HCT116 (cell line): ENCODE measurements around the gene CRELD2. TPM values are rescaled to one million over a fixed set of nuclear protein-coding genes. Genes with fewer than 3 reads are reported as not detected.

Experiments used
- ATAC-seq: fragments of 200-7000 bp; cut with Tn5 transposase; 2 replicates; pipeline ENCODE4 v1.9.1; 2020; ENCODE audit warnings: mild to moderate bottlenecking, moderate library complexity
- BruUV-seq: library from RNA; stranded (reverse); fragments of 400-500 nt; replicated peaks from 2 replicates; lab custom pipeline; 2021; lab: Mats Ljungman, UMichigan
- CTCF ChIA-PET: fragments of 300-600 bp; sonication (Branson Sonifier 250); formaldehyde crosslinking; loops from one replicate; lab custom pipeline; 2021; ENCODE audit warnings: antibody characterized with exemption; lab: Charles Lee
- POLR2A ChIA-PET: fragments of 300-600, 350-600 bp; sonication (Branson Sonifier 250); formaldehyde crosslinking; loops from one replicate; lab custom pipeline; 2021; ENCODE audit warnings: antibody characterized with exemption; lab: Charles Lee
- RAD21 ChIA-PET, 2 experiments: fragments of 300-600 bp; sonication (Branson Sonifier 250); formaldehyde crosslinking; loops; one replicate each; lab custom pipeline; 2023; ENCODE audit warnings: low total read pairs in 2 of 2; ENCODE audit not compliant: uncharacterized antibody in 2 of 2, unreplicated experiment in 2 of 2, low non-redundant PET in 1 of 2; lab: Charles Lee
- DNase-seq: peaks from one replicate; pipeline ENCODE4 v3.0.0-alpha.2; 2010; ENCODE audit warnings: low read depth, low spot score
- H2AFZ ChIP-seq: fragments of 200-600 bp; shearing (Covaris generic), sonication (generic); 2 replicates; pipeline ENCODE4 v1.6.1; 2017; ENCODE audit warnings: low read depth, mixed run types, mixed read lengths, antibody characterized with exemption, low read length; ENCODE audit not compliant: poor library complexity, severe bottlenecking
- H3K27ac ChIP-seq: 2 replicates; pipeline ENCODE4 v1.5.1; 2012; ENCODE audit warnings: low read depth, low read length
- H3K27me3 ChIP-seq: fragments of 200-600 bp; sonication (generic); 2 replicates; pipeline ENCODE4 v1.6.1; 2016; ENCODE audit warnings: mixed run types, low read length, mixed read lengths; ENCODE audit not compliant: insufficient read depth
- H3K36me3 ChIP-seq, 2 experiments: fragments of 200-500 bp in 1 of 2; fragments of 200-600 bp in 1 of 2; sonication (Bioruptor generic) in 1 of 2; sonication (generic) in 1 of 2; 2 replicates each; pipeline versions ENCODE4 v1.5.1 to v1.6.1; 2014 to 2016; ENCODE audit warnings: low read length in 2 of 2, inconsistent platforms in 1 of 2, mixed read lengths in 1 of 2, mixed run types in 1 of 2; ENCODE audit not compliant: insufficient read depth in 2 of 2, control insufficient read depth in 1 of 2
- H3K4me1 ChIP-seq, 2 experiments: fragments of 200-600 bp in 1 of 2; sonication (generic) in 1 of 2; 2 replicates each; pipeline versions ENCODE4 v1.5.1 to v1.6.1; 2012 to 2017; ENCODE audit warnings: low read length in 2 of 2, inconsistent platforms in 1 of 2, mild to moderate bottlenecking in 1 of 2, mixed read lengths in 1 of 2, mixed run types in 1 of 2, moderate library complexity in 1 of 2; ENCODE audit not compliant: insufficient read depth in 2 of 2, control insufficient read depth in 1 of 2
- H3K4me2 ChIP-seq: fragments of 200-600 bp; sonication (generic); 2 replicates; pipeline ENCODE4 v1.6.1; 2017; ENCODE audit warnings: mixed run types, low read length, mixed read lengths
- H3K4me3 ChIP-seq, 2 experiments: fragments of 200-600 bp in 1 of 2; sonication (generic) in 1 of 2; replicated peaks in 1 of 2; 2 replicates each; pipeline ENCODE4 v1.5.1; 2011 to 2016; ENCODE audit warnings: low read length in 2 of 2, control low read depth in 1 of 2, low read depth in 1 of 2, mild to moderate bottlenecking in 1 of 2, mixed read lengths in 1 of 2, mixed run types in 1 of 2
- H3K79me2 ChIP-seq: fragments of 200-600 bp; sonication (generic); 2 replicates; pipeline ENCODE4 v1.6.1; 2017; ENCODE audit warnings: mild to moderate bottlenecking, mixed run types, low read length, moderate library complexity, mixed read lengths; ENCODE audit not compliant: insufficient read depth
- H3K9ac ChIP-seq: fragments of 200-600 bp; sonication (generic); 2 replicates; pipeline ENCODE4 v1.6.1; 2016; ENCODE audit warnings: low read length, mixed read lengths
- H3K9me2 ChIP-seq: fragments of 200-600 bp; sonication (generic), shearing (Covaris generic); 2 replicates; pipeline ENCODE4 v1.6.1; 2017; ENCODE audit warnings: mixed run types, mild to moderate bottlenecking, moderate library complexity; ENCODE audit not compliant: insufficient read depth
- H3K9me3 ChIP-seq, 2 experiments: fragments of 200-500 bp in 1 of 2; fragments of 200-600 bp in 1 of 2; sonication (Bioruptor generic) in 1 of 2; sonication (generic) in 1 of 2; 2 replicates each; pipeline ENCODE4 v1.6.1; 2014 to 2017; ENCODE audit warnings: low read length in 2 of 2, mixed read lengths in 2 of 2, inconsistent platforms in 1 of 2, low read depth in 1 of 2, mild to moderate bottlenecking in 1 of 2, mixed run types in 1 of 2, moderate library complexity in 1 of 2; ENCODE audit not compliant: control insufficient read depth in 1 of 2, insufficient read depth in 1 of 2
- H4K20me1 ChIP-seq: fragments of 200-600 bp; sonication (generic), shearing (Covaris generic); 2 replicates; pipeline ENCODE4 v1.6.1; 2017; ENCODE audit warnings: mixed run types, mild to moderate bottlenecking, moderate library complexity; ENCODE audit not compliant: insufficient read depth
- EGR1 ChIP-seq: IDR thresholded peaks from 2 replicates; pipeline ENCODE4 v1.6.1; 2012; ENCODE audit warnings: low read depth
- EZH2phosphoT487 ChIP-seq: fragments of 200-600 bp; IDR thresholded peaks from 2 replicates; pipeline ENCODE4 v1.6.1; 2018; ENCODE audit warnings: antibody characterized with exemption, borderline replicate concordance
- FOSL1 ChIP-seq: IDR thresholded peaks from 2 replicates; pipeline ENCODE4 v1.6.1; 2012; ENCODE audit warnings: low read depth
- JUND ChIP-seq: IDR thresholded peaks from 2 replicates; pipeline ENCODE4 v1.6.1; 2012
- POLR2A ChIP-seq: IDR thresholded peaks from 2 replicates; pipeline ENCODE4 v1.7.0; 2011; ENCODE audit warnings: borderline replicate concordance; ENCODE audit not compliant: insufficient read depth, insufficient read length; ENCODE audit errors: extremely low read depth
- POLR2AphosphoS5 ChIP-seq: IDR thresholded peaks from 2 replicates; pipeline ENCODE4 v1.6.1; 2011; ENCODE audit warnings: mild to moderate bottlenecking, low read depth, low read length, moderate library complexity
- SIN3A ChIP-seq: IDR thresholded peaks from 2 replicates; pipeline ENCODE4 v1.6.1; 2012; ENCODE audit warnings: low read depth
- SP1 ChIP-seq: IDR thresholded peaks from 2 replicates; pipeline ENCODE4 v1.6.1; 2012; ENCODE audit warnings: low read depth
- SRF ChIP-seq: IDR thresholded peaks from 2 replicates; pipeline ENCODE4 v1.6.1; 2012; ENCODE audit warnings: low read depth
- TCF7L2 ChIP-seq: IDR thresholded peaks from 2 replicates; pipeline ENCODE4 v1.7.0; 2011; ENCODE audit warnings: borderline replicate concordance, inconsistent platforms; ENCODE audit not compliant: insufficient read depth, insufficient read length; ENCODE audit errors: extremely low read depth
- YY1 ChIP-seq: IDR thresholded peaks from 2 replicates; pipeline ENCODE4 v1.6.1; 2011; ENCODE audit warnings: low read length, low read depth, moderate library complexity, mild to moderate bottlenecking; ENCODE audit not compliant: insufficient replicate concordance; ENCODE audit errors: extremely low read depth
- ZFX ChIP-seq: fragments of 450-650 bp; IDR thresholded peaks from 2 replicates; pipeline ENCODE4 v1.6.1; 2017
- intact Hi-C: fragments of 100-400 bp; cut with micrococcal nuclease; formaldehyde crosslinking; loops from 2 replicates; pipeline ENCODE4 v1.10.0; 2022
- total RNA-seq: library from RNA; stranded (reverse); gene quantifications from one replicate; pipeline ENCODE4 v1.2.1, GENCODE V29; 2021; ENCODE audit not compliant: unreplicated experiment
- TF ChIP-seq, protein P1 (sequence below): IDR thresholded peaks from 2 replicates; pipeline ENCODE4 v1.6.1; 2012
- TF ChIP-seq, protein P2 (sequence below): IDR thresholded peaks from 2 replicates; pipeline ENCODE4 v1.6.1; 2011; ENCODE audit warnings: mild to moderate bottlenecking, low read length, moderate library complexity; ENCODE audit not compliant: insufficient replicate concordance; ENCODE audit errors: extremely low read depth
- TF ChIP-seq, protein P3 (sequence below), 3 experiments: fragments of 200-600 bp in 1 of 3; sonication (generic) in 1 of 3; IDR thresholded peaks in 2 of 3; conservative IDR thresholded peaks in 1 of 3; 2 replicates each; pipeline ENCODE4 v1.5.1; 2012 to 2017; ENCODE audit warnings: low read depth in 2 of 3, low read length in 2 of 3, antibody characterized with exemption in 1 of 3, borderline replicate concordance in 1 of 3, control low read depth in 1 of 3, mild to moderate bottlenecking in 1 of 3, mixed read lengths in 1 of 3, mixed run types in 1 of 3, moderate library complexity in 1 of 3; ENCODE audit not compliant: insufficient read depth in 1 of 3

Gene CRELD2
- total RNA-seq, 1 experiment from 2014 or later, result 45.8 TPM

DNA sequence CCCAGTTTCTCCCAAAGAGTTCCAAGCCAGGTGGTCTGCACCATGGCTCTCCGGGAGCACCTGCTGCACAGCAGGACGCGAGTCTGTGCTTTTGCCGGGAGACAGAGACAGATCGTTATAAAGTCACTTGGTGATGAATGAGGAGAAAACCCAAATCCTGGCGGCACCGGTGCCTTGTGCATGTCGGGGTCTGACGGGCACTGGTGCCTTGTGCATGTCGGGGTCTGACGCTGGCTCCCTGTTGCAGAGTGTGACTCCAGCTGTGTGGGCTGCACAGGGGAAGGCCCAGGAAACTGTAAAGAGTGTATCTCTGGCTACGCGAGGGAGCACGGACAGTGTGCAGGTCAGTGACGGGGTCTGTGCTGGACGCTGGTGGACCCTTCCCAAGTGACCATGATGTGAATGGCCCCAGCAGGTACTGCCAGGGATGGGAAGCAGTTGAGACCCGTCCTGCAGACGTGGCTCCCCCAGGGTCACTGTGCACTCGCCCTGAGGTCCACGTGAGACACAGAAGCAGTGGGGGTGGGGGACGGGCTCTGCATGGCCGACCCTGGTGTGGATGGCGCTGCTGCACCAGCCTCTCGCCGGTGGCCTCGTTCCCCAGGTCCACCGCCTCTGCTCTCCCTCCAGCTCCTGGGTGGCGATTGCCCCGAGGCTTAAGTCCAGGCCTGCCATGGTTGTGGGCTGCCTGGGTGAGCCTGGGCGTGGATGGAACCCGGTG is 5.8 kb downstream of the CRELD2 start:
- Histone ChIP-seq H3K4me3 (no peak overlapping the region), H2AFZ (no peak overlapping the region), H3K9me3 (no peaks in the 10 kb centered on the region), H3K9me2 (no peaks in the 10 kb centered on the region), H3K4me1 (peaks cover under 1 to 4% of the 10 kb centered on the region in 2 experiments; a peak in 3 of 4 replicates), H3K9ac (no peak overlapping the region), H3K79me2 (no peaks in the 10 kb centered on the region), H3K36me3 (peaks cover 0 to 8% of the 10 kb centered on the region in 2 experiments; a peak in 1 of 4 replicates), H3K27ac (no peak overlapping the region), H3K4me2 (no peak overlapping the region), H3K27me3 (no peaks in the 10 kb centered on the region), H4K20me1 (no peaks in the 10 kb centered on the region)
- ChIA-PET POLR2A (no interaction called here), RAD21 (no interaction called here), CTCF (no interaction called here)
- DNase-seq (no peak), ATAC-seq (no peak)
- intact Hi-C loops, result no loop called here
- no peak for TF ChIP-seq SRF
- no peak for TF ChIP-seq JUND
- TF ChIP-seq, protein P1, sequence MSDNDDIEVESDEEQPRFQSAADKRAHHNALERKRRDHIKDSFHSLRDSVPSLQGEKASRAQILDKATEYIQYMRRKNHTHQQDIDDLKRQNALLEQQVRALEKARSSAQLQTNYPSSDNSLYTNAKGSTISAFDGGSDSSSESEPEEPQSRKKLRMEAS, result no peak
- TF ChIP-seq SIN3A, result no peak
- no peak for TF ChIP-seq POLR2A
- no peak for TF ChIP-seq EGR1
- TF ChIP-seq TCF7L2, result no peak
- no peak for TF ChIP-seq EZH2phosphoT487
- TF ChIP-seq, protein P2, sequence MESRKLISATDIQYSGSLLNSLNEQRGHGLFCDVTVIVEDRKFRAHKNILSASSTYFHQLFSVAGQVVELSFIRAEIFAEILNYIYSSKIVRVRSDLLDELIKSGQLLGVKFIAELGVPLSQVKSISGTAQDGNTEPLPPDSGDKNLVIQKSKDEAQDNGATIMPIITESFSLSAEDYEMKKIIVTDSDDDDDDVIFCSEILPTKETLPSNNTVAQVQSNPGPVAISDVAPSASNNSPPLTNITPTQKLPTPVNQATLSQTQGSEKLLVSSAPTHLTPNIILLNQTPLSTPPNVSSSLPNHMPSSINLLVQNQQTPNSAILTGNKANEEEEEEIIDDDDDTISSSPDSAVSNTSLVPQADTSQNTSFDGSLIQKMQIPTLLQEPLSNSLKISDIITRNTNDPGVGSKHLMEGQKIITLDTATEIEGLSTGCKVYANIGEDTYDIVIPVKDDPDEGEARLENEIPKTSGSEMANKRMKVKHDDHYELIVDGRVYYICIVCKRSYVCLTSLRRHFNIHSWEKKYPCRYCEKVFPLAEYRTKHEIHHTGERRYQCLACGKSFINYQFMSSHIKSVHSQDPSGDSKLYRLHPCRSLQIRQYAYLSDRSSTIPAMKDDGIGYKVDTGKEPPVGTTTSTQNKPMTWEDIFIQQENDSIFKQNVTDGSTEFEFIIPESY, result no peak
- TF ChIP-seq FOSL1, result no peak
- TF ChIP-seq ZFX, result no peak
- TF ChIP-seq POLR2AphosphoS5, result no peak
- TF ChIP-seq YY1, result no peak
- no peak for TF ChIP-seq SP1
- TF ChIP-seq, protein P3, sequence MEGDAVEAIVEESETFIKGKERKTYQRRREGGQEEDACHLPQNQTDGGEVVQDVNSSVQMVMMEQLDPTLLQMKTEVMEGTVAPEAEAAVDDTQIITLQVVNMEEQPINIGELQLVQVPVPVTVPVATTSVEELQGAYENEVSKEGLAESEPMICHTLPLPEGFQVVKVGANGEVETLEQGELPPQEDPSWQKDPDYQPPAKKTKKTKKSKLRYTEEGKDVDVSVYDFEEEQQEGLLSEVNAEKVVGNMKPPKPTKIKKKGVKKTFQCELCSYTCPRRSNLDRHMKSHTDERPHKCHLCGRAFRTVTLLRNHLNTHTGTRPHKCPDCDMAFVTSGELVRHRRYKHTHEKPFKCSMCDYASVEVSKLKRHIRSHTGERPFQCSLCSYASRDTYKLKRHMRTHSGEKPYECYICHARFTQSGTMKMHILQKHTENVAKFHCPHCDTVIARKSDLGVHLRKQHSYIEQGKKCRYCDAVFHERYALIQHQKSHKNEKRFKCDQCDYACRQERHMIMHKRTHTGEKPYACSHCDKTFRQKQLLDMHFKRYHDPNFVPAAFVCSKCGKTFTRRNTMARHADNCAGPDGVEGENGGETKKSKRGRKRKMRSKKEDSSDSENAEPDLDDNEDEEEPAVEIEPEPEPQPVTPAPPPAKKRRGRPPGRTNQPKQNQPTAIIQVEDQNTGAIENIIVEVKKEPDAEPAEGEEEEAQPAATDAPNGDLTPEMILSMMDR (IDR thresholded peaks at IDR 0.05 in 2 of 3, conservative IDR thresholded peaks at IDR 0.05 in 1 of 3; ENCODE audit: borderline replicate concordance in 1 of 3, insufficient read depth in 1 of 3, low read depth in 2 of 3, low read length in 2 of 3), result no peak
- BruUV-seq, result no TSS peak
